Fibroblast of skin of abdomen (primary cell): ENCODE data around the gene MINK1.

Source experiments
- DNase-seq: peaks from one replicate; pipeline ENCODE4 v3.0.0-alpha.2; 2013

MINK1 gene

DNA sequence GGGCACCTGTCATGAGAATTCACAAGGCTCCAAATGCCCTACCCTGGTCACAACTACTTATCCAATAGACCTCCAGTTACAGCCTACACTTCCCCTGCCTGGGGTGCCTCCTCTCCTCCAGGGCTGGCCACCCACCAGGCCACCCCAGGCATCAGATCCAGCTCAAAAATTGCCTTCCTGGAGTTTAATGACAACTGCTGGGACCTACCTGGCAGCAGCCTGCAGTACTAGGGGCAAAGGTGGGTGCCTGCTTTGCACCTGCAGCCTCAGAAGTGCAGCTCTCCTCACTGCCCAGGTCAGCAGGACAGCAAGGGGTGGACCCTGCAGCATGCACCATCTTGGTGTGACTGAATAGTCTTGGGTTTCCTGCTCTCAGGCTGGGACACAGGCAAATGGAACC, 102.5 kb downstream of the MINK1 start:
- DNase-seq = no peak

DNA sequence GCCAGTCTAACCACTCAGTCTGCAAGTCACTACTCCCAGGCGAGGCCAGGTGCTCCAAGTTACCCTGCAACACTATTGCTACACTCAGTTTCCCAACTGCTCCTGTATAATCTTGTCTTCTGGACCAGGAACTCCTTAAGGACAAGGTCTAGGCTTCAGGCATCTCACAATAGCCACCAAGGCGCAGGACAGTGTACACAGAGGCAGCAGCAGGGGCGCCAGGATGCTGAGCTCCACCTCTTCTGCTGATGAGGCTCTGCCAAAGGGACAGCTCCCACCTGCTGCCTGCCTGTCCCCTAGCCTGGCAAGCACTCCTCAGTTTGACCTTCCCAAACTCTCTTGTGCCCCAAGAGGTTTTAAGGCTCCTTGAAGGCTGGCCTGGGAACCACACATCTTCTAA, 103.3 kb downstream of the MINK1 start:
- DNase-seq = no peak

- no peak for DNase-seq
Observed at GRCh38 chr17:4937553-4937952, 104.4 kb downstream of the MINK1 start.

GRCh38 chr17:4938069-4938491, 104.9 kb downstream of the MINK1 start:
- DNase-seq = no peak

DNA sequence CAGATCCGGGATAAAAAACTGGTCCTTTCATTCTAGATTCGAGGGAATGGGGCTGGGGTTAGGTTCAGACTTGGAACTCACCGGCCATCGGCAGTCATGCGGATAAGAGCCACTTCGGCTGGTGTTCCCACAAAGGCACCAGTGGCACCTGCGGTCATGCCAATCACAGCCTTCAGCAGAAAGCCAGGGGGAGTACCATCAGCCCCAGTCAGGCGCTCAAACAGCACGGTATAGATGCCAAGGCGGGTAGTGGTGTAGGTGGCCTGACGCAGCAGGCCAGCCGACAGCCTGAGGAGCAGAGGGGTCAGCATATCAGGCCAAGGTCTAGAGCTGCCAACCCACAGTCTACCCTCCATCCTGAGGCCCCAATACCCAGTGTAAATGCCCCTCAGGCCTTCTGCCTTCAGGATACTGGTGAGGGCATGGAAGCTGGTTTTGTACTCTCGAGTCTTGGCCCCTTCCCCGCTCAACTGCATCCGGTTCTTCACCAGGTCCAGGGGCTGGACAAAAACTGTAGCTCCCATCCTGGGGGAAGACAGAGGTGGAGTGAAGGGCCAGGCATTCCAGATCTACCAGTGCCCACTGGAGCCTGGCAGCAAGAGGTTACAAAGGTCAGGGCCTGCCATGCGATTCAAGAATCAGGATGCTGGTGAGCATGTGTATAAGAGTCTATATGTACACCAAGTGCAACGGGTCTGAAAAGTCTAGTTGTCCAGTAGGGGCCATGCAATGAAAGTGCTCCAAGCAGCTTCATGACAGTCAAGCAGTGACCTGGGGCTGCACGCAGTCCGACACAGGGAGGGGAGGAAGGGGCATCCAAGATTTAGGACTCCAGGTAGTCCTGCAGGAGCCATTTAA, 105.8 kb downstream of the MINK1 start:
- DNase-seq = no peak

GRCh38 chr17:4939546-4939795, 106.3 kb downstream of the MINK1 start:
- DNase-seq = no peak

GRCh38 chr17:4939796-4940554, 106.8 kb downstream of the MINK1 start, which contains the start of the genes RNF167 and SLC25A11:
RNF167 (plus strand) TSS chr17:4940268; CDS start chr17:4940910, 642 bp downstream.
SLC25A11 (minus strand) TSS chr17:4940046; CDS start chr17:4939910, 136 bp downstream.
- peak; percentile 100 for DNase-seq

GRCh38 chr17:4940555-4941318, 107.6 kb downstream of the MINK1 start:
- no peak for DNase-seq

GRCh38 chr17:4941319-4941610, 108.1 kb downstream of the MINK1 start:
- DNase-seq = no peak

GRCh38 chr17:4942760-4943508, 109.8 kb downstream of the MINK1 start:
- no peak for DNase-seq

DNA sequence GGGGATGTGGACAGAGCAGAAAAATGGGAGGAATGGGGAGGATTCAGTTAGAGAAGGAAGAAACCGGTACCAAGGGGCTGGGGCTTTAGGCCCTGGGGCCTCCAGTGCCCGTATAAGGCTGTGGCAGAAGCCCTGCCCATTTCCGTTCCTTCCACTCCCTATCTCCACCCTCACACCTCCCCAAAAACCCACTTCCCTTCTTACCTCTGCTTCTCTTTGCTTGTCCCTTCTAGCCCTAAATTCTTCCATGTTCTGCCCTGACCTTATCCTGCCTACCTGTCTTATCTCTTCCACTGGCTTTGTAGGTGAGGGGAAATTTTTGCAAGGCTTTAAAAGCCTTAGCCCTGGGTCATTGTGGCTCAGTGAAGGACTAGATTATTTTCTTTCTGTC, 111.0 kb downstream of the MINK1 start:
- no peak for DNase-seq

DNA sequence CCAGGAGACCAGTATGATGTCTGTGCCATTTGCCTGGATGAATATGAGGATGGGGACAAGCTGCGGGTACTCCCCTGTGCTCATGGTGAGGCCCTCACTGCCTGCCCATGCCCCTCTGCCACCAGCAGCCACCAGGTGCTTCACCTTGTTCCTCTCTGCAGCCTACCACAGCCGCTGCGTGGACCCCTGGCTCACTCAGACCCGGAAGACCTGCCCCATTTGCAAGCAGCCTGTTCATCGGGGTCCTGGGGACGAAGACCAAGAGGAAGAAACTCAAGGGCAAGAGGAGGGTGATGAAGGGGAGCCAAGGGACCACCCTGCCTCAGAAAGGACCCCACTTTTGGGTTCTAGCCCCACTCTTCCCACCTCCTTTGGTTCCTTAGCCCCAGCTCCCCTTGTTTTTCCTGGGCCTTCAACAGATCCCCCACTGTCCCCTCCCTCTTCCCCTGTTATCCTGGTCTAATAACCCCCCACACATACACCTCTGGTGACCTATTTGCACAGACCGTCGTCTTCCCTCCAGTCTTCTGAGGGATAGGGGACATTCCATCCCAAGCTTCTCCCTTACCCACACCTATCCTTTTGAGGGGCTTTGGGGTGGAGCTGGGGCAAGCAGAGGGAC, 111.5 kb downstream of the MINK1 start:
- DNase-seq = no peak

- DNase-seq = peak; percentile 90
Observed at GRCh38 chr17:4945176-4945943, 112.2 kb downstream of the MINK1 start.

- DNase-seq = no peak
Observed at GRCh38 chr17:4945944-4946280, 112.8 kb downstream of the MINK1 start.

DNA sequence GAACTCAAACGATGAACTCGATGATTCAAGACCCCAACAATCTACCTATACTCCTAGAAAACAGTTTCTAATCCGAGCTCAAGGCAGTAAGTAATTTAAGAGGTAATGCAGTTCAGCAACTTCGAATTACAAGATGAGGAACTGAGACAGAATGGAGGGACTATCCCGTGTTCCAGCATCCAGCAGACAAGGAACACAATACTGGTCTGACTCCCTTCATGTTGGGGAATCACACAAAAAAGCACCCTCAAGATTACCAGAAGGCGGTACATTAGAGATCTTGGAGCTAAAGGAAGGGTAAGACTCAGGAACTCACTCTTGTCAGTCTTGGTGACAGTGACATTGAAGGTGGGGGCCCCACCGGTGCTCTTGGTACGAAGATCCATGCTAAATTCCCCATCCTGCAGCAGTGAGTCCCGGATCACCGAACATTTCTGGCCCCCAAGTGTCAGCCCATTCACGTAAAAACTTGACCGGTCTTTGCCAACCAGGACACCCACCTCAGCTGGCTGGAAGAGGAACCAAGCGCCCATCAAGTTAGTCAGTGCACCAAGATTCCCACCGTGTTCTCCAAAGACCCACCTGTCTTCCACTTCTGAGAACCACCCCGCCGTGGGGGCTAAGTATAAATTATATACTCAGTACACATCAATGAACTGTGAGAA, 113.3 kb downstream of the MINK1 start:
- DNase-seq = no peak

- DNase-seq = no peak
Observed at GRCh38 chr17:4947010-4947410, 113.9 kb downstream of the MINK1 start.
